HG03520 (cell line): ENCODE data around the gene DNTTIP2.
A peak's percentile ranks its signal among the peaks of the same experiment; 100 is the strongest.
"Not testable (repeated sequence)": the region's sequence is repeated elsewhere in the genome, so short reads cannot be mapped to it uniquely, and the experiment has no call there.

Experiments used
- ATAC-seq: cut with Tn5 transposase; IDR thresholded peaks from one replicate; pipeline ENCODE4 v1.9.1; 2021; ENCODE audit warnings: mild to moderate bottlenecking, moderate library complexity; ENCODE audit not compliant: unreplicated experiment

DNTTIP2 gene, protein sequence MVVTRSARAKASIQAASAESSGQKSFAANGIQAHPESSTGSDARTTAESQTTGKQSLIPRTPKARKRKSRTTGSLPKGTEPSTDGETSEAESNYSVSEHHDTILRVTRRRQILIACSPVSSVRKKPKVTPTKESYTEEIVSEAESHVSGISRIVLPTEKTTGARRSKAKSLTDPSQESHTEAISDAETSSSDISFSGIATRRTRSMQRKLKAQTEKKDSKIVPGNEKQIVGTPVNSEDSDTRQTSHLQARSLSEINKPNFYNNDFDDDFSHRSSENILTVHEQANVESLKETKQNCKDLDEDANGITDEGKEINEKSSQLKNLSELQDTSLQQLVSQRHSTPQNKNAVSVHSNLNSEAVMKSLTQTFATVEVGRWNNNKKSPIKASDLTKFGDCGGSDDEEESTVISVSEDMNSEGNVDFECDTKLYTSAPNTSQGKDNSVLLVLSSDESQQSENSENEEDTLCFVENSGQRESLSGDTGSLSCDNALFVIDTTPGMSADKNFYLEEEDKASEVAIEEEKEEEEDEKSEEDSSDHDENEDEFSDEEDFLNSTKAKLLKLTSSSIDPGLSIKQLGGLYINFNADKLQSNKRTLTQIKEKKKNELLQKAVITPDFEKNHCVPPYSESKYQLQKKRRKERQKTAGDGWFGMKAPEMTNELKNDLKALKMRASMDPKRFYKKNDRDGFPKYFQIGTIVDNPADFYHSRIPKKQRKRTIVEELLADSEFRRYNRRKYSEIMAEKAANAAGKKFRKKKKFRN

DNA sequence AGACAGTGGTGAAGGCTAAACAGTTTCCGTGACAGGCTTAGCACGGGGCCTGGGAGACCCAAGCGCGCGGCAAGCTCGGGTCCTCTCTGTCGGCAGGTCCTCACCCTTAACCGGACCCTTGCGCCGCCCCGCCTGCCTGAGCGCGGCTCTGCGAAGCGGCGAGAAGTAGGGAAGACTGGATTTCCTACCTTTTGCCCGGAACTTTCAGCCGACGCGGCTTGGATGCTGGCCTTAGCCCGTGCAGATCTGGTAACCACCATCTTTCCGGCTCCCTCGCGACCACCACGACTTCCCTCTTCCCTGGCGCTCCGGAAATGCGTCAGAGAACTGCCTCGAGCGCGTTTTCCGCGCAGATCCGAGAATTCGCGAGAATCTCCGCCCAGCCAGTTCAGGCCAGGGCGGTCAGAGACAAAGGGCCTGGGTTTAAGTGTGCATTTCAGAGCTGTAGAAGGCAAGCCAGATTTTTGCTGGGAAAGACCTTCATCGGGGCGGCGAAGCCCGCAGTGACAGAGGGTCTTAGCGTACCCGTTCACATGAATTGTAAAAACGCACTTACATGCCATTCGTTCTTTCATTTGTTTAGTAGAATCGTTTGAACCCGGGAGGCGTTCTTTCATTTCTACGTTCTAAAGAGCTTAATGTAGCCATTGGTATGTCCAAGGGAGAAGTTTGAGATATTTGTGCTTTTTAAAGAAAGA lies at the start of gene DNTTIP2:
Gene DNTTIP2 (minus strand): TSS at position 318 of the 698 bp plus-strand sequence. CDS start 58 bp downstream, at position 260.
- ATAC-seq, result peak; percentile 96

DNA sequence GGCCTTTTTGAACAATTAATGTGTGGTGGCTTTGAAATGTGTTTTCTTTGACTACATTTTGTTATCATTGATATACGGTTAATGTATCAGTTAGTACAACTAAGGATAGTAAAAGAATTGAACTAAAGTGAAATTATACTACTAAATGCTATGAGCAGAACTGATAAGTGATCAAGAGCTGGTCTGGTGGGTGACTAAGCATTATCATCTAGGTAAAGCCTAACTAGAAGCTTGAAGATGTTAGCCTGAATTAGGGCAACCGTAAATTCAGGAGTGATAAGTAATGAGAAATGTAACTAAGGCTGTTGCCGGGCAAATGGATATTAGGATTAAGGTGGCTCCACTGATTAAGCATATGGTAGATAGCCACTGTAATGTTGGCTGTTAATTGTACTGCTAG lies 46.2 kb upstream of the DNTTIP2 start:
- ATAC-seq, result no peak

DNA sequence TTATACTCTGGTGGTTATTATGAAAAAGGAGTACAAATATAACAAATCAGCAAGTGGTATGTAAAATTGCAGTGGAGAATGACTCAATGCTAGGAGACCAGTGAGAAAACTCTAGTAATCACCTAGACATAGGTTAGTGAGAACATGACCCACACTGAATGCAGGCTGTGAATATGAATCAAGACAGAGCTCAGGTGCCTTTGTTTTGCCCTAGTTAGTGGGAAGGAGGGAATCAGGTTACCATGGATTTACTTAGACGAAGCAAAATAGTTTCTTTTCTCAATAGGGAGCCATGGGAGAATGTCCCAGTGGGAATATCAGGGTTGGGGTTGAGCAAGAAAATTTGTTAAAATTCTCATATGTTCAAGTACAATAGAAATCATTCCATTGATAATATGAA lies 40.8 kb upstream of the DNTTIP2 start:
- no peak for ATAC-seq

DNA sequence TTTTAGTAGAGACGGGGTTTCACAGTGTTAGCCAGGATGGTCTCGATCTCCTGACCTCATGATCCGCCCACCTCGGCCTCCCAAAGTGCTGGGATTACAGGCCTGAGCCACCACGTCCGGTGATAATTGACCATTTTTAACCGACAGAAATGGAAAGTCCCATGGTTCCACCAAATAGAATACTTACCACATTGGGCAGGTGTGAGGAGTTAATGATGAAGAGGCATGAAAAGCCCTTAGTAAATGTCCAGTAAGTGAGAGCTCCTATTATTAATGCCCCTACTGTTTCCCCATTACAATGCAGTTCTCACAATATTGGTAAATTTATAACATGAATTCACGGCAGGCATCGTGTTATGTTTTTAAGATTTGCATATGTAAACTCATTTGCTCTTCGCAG lies 38.3 kb upstream of the DNTTIP2 start:
- no peak for ATAC-seq

DNA sequence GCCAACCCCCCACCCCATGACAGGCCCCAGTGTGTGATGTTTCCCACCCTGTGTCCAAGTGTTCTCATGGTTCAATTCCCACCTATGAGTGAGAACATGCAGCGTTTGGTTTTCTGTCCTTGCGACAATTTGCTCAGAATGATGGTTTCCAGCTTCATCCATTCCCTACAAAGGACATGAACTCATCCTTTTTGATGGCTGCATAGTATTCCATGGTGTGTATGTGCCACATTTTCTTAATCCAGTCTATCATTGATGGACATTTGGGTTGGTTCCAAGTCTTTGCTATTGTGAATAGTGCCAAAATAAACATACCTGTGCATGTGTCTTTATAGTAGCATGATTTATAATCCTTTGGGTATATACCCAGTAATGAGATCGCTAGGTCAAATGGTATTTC lies 31.9 kb upstream of the DNTTIP2 start:
- not testable (repeated sequence) for ATAC-seq

DNA sequence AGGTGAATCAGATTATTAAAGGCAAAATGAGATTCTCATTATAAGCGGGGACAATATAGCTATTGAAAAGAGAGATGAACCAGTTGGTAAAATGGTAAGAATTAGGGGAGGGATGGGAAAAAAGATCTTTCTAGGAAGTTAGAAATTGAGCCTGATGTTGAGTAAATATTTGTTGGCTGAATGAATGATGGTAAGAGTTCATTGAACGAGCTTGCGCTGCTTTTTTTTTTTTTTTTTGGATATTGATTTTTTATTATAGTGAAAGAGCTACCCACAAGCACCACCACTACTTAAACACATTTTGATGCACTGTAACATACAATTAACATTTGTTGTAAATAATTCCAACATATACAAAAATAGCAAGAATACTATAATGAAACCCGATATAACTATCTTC lies 31.3 kb upstream of the DNTTIP2 start:
- ATAC-seq, result no peak

DNA sequence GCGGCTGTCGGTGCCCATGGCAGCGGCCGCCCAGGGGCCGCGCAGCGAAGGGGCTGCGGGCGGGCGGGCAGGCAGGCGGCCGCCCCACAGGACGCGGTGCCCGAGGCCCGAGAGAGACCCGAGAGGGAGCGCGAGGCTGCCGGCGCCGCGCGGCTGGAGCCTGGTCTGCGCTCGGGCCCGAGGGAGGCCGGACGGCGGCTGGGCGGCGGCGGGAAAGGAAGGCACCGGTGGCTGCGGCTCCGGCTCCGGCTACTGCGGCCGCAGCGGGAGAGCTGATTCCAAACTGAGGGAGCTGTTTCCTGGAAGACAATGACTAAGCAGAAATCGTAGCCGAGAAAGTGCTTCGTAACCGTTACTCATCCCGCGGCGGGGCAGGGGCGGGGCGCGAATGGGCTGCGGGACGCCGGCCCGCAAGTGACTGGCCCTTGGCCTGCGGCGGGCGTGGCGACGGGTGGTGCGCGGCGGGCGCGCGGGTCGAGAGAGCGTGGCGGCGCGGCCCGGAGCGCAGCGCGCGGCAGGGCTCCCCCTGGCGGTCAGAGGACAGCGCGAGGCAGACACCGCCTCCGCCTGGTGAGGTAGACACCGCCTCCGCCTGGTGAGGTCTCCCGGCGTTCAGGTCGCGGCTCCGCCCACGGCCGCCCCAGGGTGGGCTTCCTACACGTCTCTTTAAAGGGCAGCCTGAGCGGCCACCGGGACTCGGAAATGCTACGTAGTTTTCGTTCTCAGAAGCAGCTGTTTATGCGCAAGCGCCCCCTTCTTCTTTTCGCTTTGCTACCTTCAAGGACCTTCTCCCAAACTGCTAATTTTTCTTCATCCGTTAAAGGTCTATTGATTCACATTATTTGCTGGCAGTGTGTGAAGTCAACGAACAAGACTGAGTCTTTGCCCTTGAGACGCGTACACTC lies 30.4 kb upstream of the DNTTIP2 start, which contains the start of gene GCLM:
Gene GCLM (minus strand): TSS at position 285 of the 905 bp plus-strand sequence. CDS start 267 bp downstream, at position 18.
- ATAC-seq, result peak; percentile 91

DNA sequence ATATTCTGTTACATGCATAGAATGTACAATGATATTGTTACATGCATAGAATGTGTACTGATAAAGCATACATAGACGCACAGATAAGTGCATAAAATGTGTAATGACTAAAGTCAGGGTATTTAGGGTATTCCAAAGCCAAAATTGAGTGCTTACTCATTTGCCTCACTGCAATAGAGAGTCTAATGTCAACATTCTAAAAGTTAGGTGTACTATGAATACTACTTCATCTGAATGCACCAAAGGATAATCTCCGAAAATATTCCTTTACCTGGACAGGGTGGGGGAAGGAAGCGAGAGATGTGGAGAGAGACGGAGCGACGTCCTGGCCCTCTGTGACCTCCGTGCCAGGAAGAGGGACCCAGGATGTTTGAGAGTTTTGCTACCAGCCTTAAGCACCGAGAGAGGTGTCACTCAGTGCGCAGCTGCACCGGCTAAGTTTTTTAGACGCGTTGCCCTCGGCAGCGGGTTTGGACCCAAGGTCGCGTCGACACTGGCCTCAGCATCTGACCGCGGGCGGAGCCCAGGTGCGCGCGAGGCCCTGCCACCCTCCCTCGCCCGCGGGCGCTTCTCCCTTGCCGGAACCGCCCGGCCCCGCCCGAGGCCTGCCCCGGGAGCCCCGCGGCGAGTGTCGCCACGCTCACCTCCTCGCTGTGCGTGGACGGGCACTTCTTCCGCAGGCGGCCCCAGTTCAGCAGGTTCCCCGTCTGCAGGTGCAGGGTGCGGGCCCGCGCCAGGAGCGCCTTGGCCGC lies 29.6 kb upstream of the DNTTIP2 start:
- peak; percentile 34 for ATAC-seq

DNA sequence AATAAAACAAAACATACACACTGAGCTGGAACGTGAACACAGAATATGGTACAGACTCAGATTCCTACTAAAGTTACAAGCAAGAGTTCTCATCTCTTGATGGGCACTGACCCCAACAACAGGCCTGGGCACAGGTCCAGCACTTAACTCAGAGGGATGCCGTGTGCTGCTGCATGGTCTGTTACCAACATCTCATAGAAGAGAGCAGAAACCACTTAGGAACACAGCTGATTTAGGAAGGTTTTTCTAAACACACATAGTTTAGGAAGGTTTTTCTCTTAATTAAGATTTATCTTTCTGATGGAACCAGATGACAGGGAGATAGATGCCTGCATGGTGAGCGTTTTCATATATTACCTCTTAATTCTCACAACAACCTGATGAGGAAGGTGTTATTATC lies 28.7 kb upstream of the DNTTIP2 start:
- ATAC-seq, result no peak

DNA sequence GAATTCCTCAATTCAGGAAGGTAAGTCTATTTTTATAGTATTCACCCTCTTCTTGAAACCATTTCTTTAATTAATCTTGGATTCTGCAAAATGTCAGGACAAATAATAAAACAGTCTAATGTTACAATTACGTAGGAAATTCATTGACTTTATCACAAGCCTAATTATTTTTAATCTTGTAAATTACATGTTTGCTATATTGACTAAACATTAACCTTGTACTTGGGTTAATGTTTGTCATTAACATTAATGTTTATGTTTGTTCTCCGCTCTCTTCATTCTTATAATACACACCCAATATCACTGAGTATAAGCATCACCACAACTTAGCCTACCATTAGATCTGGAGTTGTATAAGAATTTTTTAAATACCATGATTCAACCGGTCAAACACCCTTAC lies 27.5 kb upstream of the DNTTIP2 start:
- no peak for ATAC-seq

DNA sequence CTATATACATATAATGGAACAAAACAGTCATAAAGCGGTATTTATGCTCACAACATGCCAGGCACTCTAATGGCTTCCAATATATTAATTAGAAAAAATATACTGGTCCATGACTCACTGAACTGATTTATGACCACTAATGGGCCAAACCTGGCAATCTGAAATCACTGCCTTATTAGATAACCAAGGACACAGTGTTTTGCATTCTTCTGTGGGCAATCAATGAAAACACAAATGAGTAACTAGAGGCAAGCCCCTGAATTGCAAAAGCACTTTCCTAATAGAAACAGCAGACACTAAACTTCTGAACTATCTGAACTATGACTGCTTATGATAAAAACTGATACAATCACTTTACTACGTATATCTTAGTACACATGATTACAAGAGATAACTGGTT lies 26.7 kb upstream of the DNTTIP2 start:
- ATAC-seq, result no peak

DNA sequence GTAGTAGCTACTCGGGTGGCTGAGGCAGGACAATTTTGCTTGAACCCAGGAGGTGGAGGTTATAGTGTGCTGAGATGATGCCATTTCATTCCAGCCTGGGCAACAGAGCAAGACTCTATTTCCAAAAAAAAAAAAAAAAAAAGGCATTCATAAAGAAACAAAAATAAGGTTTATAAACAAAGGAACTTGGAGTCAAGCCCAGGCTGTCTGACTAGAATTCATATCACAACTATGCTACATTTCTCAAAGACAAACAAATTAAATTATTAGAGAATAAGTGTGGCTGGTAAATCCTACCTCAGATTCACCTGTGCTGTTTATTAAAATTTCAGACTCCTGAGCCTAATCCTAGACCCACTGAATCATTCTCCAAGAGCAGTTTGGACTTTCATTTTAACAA lies 26.0 kb upstream of the DNTTIP2 start:
- no peak for ATAC-seq

DNA sequence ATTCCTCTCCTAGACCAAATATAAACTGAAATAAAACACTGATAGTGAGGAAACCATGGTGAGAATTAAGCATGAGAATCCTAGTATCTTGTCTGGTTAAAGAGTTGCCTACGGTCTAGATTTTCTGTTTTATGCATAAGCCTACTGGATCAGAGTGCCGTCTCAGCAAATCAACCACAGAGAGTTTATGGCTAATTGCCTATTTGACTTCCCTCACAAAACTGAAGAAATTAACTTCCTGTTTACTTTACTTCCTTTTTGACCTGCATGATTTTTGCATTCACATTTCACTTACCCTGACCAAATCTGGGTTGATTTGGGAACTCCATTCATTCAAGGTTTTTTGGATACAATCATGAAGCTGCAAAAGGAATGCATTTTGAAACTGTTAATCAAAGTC lies 25.2 kb upstream of the DNTTIP2 start:
- ATAC-seq, result no peak

DNA sequence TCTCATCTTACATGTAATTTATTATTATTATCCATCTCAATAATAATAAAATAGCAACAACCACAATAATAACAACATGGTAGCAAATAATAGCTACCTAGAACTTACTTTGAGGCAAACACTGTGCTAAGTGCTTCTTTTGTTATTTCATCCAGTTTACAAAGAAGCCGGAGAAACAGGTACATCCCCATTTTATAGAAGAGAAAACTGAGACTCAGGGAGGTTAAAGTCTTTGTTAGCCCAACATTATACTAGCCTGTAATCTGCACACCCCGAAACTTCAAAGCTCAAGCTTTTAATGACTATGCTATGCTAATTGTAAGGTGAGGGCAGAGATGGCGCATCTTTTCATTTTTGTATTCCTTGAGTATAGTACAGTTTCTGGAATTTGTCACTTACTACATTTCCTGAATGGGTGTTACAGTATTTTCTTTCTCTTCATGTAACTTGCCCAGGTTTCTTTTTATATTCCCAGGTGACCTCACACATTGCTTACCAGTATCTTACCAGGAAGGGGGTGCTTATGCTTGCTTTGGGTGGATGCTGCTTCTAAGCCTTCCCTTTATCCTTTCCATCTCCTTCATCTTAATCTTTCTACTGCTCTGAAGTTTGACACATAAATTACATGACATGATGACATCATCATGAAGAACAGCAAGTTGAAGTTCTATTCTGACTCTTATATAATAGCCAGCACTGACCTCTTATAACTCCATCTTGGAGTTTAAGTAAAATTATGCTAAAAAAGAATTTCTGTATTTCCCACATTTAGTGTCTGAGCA lies 21.9 kb upstream of the DNTTIP2 start:
- ATAC-seq, result no peak

DNA sequence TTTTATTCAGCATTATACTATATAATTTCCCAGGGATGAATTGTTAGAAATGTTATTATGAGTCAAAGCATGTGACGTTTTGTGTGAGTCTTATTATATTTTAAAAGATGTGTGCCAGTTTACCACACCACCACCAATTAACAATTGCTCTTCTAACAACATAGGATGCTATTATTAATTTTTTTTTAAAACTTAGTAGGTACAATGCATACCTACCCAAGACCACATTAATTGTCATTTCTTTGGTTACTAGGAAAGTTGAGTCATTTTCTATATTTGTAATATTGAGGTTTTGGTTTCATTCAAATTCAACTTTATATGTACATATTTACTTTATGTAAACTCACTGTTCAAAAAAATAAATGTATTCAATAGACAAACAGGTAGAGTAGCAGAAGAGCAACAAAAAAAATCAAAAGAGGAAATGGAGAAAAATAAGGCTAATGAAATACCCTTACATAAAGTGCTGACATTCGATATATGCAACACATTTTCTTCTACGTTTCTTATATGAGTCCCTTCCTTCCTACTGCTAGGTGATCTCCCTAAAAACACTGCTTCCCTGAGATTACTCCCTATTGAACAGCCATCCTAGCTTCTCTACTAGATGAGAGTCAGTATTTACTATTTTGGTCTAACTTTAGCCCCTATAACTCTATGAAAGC lies 20.7 kb upstream of the DNTTIP2 start:
- no peak for ATAC-seq

DNA sequence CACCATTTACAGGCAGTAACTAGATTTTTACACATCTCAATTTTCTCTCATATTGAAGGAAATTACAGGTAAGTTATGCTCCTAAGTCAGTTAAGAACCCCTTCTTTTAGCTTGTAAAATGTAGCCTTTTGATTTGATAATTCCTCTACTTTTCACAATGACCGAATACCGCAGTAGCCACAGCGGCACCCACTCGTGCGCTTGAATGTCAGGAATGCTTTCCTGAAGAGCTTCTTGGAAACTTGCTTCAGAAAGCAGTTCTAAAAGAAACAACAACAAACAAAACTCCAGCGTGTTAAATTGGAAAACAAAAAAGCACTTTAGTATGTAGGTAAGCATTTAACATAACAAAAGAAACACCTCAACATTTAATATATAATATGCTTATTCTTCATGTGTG lies 9.9 kb upstream of the DNTTIP2 start:
- ATAC-seq, result no peak

DNA sequence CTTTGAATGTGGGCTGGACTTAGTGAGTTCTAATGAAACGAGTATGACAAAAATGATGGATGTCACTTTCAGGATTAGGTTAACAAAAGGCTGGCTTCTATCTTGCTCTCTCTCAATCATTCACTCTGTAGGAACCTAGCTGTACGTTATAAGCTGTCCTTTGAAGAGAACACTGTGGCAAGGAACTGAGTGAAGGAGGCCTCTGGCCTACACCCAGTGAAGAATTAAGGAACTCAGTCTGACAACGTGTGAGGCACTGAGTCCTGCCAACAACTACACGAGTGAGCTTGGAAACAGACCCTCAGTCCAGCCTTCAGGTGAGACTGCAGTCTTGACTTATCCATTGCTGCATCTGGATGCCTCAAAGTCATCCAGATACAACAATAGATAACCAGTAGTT lies 3.3 kb upstream of the DNTTIP2 start:
- no peak for ATAC-seq

DNA sequence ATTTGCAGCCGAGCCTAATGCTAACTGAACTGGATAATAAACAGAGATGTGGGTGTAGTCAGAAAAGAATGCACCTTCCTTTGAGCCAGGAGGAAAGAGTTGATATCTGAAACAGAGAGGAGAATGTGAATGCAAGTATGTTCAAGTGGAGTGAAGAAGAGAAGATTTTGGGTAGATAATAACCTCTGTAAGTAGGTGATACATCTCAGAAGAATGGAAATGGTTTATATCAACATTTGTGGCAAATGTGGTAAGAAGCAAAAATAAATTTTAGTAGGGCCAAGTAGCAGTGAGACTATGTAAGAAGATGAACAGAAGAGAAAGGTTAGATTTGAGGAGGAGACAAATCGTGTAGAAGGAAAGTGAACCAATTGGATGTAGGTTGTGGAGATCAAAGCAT lies 1.7 kb upstream of the DNTTIP2 start:
- no peak for ATAC-seq

DNA sequence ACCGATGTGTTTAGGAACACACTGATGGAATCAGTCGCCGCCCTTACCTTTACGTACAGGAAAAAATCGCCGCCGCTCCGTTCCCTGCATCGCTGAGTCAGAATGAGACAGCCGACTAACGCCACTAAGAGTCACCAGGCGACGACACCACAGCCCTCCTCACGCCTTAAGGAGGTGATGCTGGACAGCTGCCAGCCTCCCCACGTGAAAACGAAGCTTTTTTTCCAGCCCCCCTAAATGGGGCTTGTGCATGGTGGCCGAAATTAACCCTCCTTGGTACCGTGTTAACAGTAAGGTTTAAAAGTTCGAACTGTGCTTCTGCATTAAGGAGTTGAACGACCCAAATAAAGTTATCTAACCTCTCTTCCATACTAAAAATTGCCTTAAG lies 511 bp downstream of the DNTTIP2 start:
- peak; percentile 53 for ATAC-seq
